ENCODE data around the gene IGSF9B.

DNA sequence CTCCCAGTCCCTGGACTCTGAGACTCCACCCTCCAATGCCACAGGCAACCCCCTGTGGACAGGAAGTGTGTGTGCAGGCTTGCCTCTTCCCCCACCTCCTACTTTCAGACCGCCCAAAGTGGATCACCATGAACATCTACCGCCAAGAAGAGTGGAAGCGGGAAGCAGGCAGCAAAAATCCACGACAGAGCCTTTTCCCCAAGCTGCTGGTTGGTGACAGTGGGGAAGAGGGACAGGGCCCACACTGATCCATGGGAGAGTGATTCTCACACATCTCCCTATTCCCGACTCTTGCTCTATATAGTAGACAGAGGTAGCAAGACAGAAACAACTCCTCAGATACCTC lies 58.0 kb downstream of the IGSF9B start:
- TF ChIP-seq, protein P1, sequence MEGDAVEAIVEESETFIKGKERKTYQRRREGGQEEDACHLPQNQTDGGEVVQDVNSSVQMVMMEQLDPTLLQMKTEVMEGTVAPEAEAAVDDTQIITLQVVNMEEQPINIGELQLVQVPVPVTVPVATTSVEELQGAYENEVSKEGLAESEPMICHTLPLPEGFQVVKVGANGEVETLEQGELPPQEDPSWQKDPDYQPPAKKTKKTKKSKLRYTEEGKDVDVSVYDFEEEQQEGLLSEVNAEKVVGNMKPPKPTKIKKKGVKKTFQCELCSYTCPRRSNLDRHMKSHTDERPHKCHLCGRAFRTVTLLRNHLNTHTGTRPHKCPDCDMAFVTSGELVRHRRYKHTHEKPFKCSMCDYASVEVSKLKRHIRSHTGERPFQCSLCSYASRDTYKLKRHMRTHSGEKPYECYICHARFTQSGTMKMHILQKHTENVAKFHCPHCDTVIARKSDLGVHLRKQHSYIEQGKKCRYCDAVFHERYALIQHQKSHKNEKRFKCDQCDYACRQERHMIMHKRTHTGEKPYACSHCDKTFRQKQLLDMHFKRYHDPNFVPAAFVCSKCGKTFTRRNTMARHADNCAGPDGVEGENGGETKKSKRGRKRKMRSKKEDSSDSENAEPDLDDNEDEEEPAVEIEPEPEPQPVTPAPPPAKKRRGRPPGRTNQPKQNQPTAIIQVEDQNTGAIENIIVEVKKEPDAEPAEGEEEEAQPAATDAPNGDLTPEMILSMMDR (IDR thresholded peaks at IDR 0.05), result no peak
- no peak for TF ChIP-seq POLR2A (IDR thresholded peaks at IDR 0.05)

All from gastroesophageal sphincter (tissue), 3 donors.